Adrenal gland (tissue), 12 donors: ENCODE data around the gene TEAD4. TPM values are rescaled to one million over a fixed set of nuclear protein-coding genes. Genes with fewer than 3 reads are reported as not detected.

Source experiments
- DNase-seq, 7 donors: peaks; one replicate each; pipeline ENCODE4 v3.0.0-alpha.2; 2019 to 2020
- H3K27ac ChIP-seq, 5 donors: fragments of 200-600 bp; sonication (generic) in 4 of 5; 1 replicate in 3 of 5; 2 replicates in 2 of 5; pipeline versions ENCODE4 v1.5.1 to v1.8.0; 2016 to 2020; ENCODE audit warnings: mild to moderate bottlenecking in 1 of 5
- H3K27me3 ChIP-seq: fragments of 200-600 bp; 2 replicates; pipeline ENCODE4 v1.8.0; 2021
- H3K36me3 ChIP-seq, 2 donors: fragments of 200-600 bp; replicated peaks in 1 of 2; 1 replicate in 1 of 2; 2 replicates in 1 of 2; pipeline versions ENCODE4 v1.5.1 to v1.8.0; 2018 to 2022
- H3K4me1 ChIP-seq, 2 donors: fragments of 200-600 bp; replicated peaks in 1 of 2; 1 replicate in 1 of 2; 2 replicates in 1 of 2; pipeline versions ENCODE4 v1.5.1 to v1.8.0; 2018 to 2021
- H3K4me3 ChIP-seq, 4 donors: fragments of 200-600 bp; sonication (generic) in 3 of 4; one replicate each; pipeline ENCODE4 v1.5.1; 2016 to 2018
- H3K9me3 ChIP-seq, 3 donors: fragments of 200-600 bp; sonication (generic) in 1 of 3; replicated peaks in 1 of 3; 1 replicate in 2 of 3; 2 replicates in 1 of 3; pipeline versions ENCODE4 v1.5.1 to v1.8.0; 2016 to 2021
- POLR2A ChIP-seq, 2 donors: fragments of 450-650 bp; IDR thresholded peaks; one replicate each; pipeline ENCODE4 v1.6.1; 2017; ENCODE audit warnings: antibody characterized with exemption in 2 of 2, mild to moderate bottlenecking in 2 of 2, moderate library complexity in 1 of 2
- WGBS, 4 donors: extraction: QIAGEN DNeasy Blood & Tissue Kit in 2 of 4; methylation state at CpG; one replicate each; pipeline versions ENCODE4 v1.1.5 to v1.1.7; 2013 to 2017; 5-methylcytosine and 5-hydroxymethylcytosine counted together
- intact Hi-C, 2 donors: fragments of 100-400 bp; cut with DNase I; formaldehyde crosslinking; loops; one replicate each; pipeline versions ENCODE4 v1.14.1 to v1.15.0; 2022 to 2023
- polyA plus RNA-seq, 3 donors: library from polyadenylated mRNA; stranded (reverse); fragments of 200-250 nt in 2 of 3; fragments of 350-450 nt in 1 of 3; fragmentation: Illumina TruSeq in 1 of 3; extraction: RNeasy Lipid Tissue Mini Kit (QIAGEN cat#74804) in 1 of 3; gene quantifications; one replicate each; pipeline ENCODE4 v1.2.3, GENCODE V29; 2013 to 2014
- total RNA-seq, 9 donors: library from RNA; depleted of rRNA in 4 of 9; stranded (reverse); fragments of >200 nt in 4 of 9; fragments of 120-200 nt in 1 of 9; fragmentation: NEBNext Ultra II Directional in 1 of 9; extraction: Animal tissue kit (Norgen Biotek cat#: 25700) in 1 of 9; gene quantifications; one replicate each; pipeline versions ENCODE4 v1.1.0 to v1.2.4, GENCODE V29; 2013 to 2023
- TF ChIP-seq, protein P1 (sequence below), 6 experiments: fragments of 450-650 bp in 4 of 6; fragments of 200-600 bp in 2 of 6; sonication (generic) in 1 of 6; IDR thresholded peaks; 1 replicate in 5 of 6; 2 replicates in 1 of 6; pipeline versions ENCODE4 v1.5.1 to v1.8.0; 2016 to 2021; ENCODE audit warnings: antibody characterized with exemption in 6 of 6, mild to moderate bottlenecking in 2 of 6, moderate library complexity in 1 of 6
- donor health status: healthy with polysubstance abuse.
- donor health status: Bipolar disorder and iron deficiency.
- donor health status: DM: yes; HTN: yes; CAD: no.
- donor health status: DM: no; HTN: no; CAD: no.
- donor health status: DM: no; HTN: no; CAD: no.
- donor health status: DM: yes; HTN: yes; CAD: no.

The TEAD4 gene
- total and polyA plus RNA-seq, 12 donors = 1.2 to 16.6 (median 7.6) TPM

- Histone ChIP-seq H3K27me3 (no peaks in the 10 kb centered on the region), H3K9me3 (no peaks in the 10 kb centered on the region), H3K4me1 (no peaks in the 10 kb centered on the region), H3K27ac (no peak overlapping the region), H3K4me3 (no peak overlapping the region), H3K36me3 (no peaks in the 10 kb centered on the region)
- DNase-seq = no peak
- TF ChIP-seq, protein P1, sequence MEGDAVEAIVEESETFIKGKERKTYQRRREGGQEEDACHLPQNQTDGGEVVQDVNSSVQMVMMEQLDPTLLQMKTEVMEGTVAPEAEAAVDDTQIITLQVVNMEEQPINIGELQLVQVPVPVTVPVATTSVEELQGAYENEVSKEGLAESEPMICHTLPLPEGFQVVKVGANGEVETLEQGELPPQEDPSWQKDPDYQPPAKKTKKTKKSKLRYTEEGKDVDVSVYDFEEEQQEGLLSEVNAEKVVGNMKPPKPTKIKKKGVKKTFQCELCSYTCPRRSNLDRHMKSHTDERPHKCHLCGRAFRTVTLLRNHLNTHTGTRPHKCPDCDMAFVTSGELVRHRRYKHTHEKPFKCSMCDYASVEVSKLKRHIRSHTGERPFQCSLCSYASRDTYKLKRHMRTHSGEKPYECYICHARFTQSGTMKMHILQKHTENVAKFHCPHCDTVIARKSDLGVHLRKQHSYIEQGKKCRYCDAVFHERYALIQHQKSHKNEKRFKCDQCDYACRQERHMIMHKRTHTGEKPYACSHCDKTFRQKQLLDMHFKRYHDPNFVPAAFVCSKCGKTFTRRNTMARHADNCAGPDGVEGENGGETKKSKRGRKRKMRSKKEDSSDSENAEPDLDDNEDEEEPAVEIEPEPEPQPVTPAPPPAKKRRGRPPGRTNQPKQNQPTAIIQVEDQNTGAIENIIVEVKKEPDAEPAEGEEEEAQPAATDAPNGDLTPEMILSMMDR (IDR thresholded peaks at IDR 0.05) = no peak
- no peak for TF ChIP-seq POLR2A (IDR thresholded peaks at IDR 0.05)
- WGBS, 4 donors = 82 to 86% (median 83%) methylated on average over 18 to 29 of the region's 29 CpGs
- intact Hi-C loops = loop anchor here in 1 of 2 donors (10.0 kb wide), 1 partner anchor 186 kb away; the partner anchor contains the start of gene TEX52
Measured at GRCh38 chr12:3040663-3041544, 81.7 kb downstream of the TEAD4 start.

GRCh38 chr12:3041558-3042164 lies 82.5 kb downstream of the TEAD4 start:
- Histone ChIP-seq H3K4me1 (no peaks in the 10 kb centered on the region), H3K27ac (no peak overlapping the region), H3K36me3 (no peaks in the 10 kb centered on the region), H3K4me3 (no peak overlapping the region), H3K27me3 (no peaks in the 10 kb centered on the region), H3K9me3 (no peaks in the 10 kb centered on the region)
- intact Hi-C loops = loop anchor here in 1 of 2 donors (10.0 kb wide), 1 partner anchor 187 kb away; the partner anchor contains the start of gene TEX52
- WGBS, 4 donors = 55 to 66% (median 61%) methylated on average over 11 of the region's 11 CpGs
- TF ChIP-seq, protein P1 (IDR thresholded peaks at IDR 0.05) = peak; percentile 17 to 58 (median 43)
- no peak for TF ChIP-seq POLR2A (IDR thresholded peaks at IDR 0.05)
- peak; percentile 48 to 78 (median 58) for DNase-seq

GRCh38 chr12:3042394-3042793 lies 83.2 kb downstream of the TEAD4 start:
- 38 to 46% (median 42%) methylated on average over 4 to 8 of the region's 8 CpGs for WGBS, 4 donors
- H3K27ac ChIP-seq = no peak overlapping the region
- no peaks in the 10 kb centered on the region for H3K4me1 ChIP-seq
- TF ChIP-seq, protein P1 (IDR thresholded peaks at IDR 0.05) = no peak
- TF ChIP-seq POLR2A (IDR thresholded peaks at IDR 0.05) = no peak
- DNase-seq = peak in 1 of 7 donors; percentile 20
- H3K36me3 ChIP-seq = no peaks in the 10 kb centered on the region
- no peaks in the 10 kb centered on the region for H3K27me3 ChIP-seq
- intact Hi-C loops = loop anchor here in 1 of 2 donors (10.0 kb wide), 1 partner anchor 188 kb away; the partner anchor contains the start of gene TEX52
- no peak overlapping the region for H3K4me3 ChIP-seq
- no peaks in the 10 kb centered on the region for H3K9me3 ChIP-seq

DNA sequence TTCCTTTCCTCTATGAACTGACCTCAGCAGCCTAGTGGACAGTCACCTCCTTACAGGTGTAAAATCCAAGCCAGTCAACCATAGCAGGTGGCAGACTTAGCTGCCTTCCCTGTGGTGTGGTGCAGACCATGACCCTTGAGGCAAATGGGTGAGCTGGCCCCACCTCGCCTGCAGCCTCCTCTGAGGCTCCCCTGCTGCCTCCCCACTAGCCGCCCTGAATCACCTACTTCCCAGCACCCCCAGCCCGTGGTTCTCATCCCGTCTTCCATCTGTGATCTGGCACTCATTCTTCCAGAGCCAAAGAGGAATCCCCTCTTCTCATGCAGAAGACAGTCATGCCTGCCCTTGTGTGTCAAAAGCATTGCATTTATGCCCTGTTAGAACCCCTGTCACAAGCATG lies 83.6 kb downstream of the TEAD4 start:
- DNase-seq = no peak
- Histone ChIP-seq H3K9me3 (no peaks in the 10 kb centered on the region), H3K4me1 (no peaks in the 10 kb centered on the region), H3K27ac (no peak overlapping the region), H3K4me3 (no peak overlapping the region), H3K36me3 (no peaks in the 10 kb centered on the region), H3K27me3 (no peaks in the 10 kb centered on the region)
- 62 to 83% (median 75%) methylated on average over 3 to 4 of the region's 4 CpGs for WGBS, 4 donors
- TF ChIP-seq POLR2A (IDR thresholded peaks at IDR 0.05) = no peak
- TF ChIP-seq, protein P1 (IDR thresholded peaks at IDR 0.05) = no peak
- intact Hi-C loops = loop anchor here in 1 of 2 donors (10.0 kb wide), 1 partner anchor 188 kb away; the partner anchor contains the start of gene TEX52
